Stimulated activated CD8-positive, alpha-beta memory T cell treated with anti-CD3 and anti-CD28 coated beads, Interleukin-4, amount 100 ng/mL, for 24 hours (primary cell): Measurements from ENCODE around the gene PVRIG.
"Not testable (repeated sequence)": the region's sequence is repeated elsewhere in the genome, so short reads cannot be mapped to it uniquely, and the experiment has no call there.

ENCODE experiments used
- DNase-seq: peaks from one replicate; pipeline ENCODE4 v3.0.0-alpha.2; 2020; ENCODE audit warnings: low read depth

The PVRIG gene

DNA sequence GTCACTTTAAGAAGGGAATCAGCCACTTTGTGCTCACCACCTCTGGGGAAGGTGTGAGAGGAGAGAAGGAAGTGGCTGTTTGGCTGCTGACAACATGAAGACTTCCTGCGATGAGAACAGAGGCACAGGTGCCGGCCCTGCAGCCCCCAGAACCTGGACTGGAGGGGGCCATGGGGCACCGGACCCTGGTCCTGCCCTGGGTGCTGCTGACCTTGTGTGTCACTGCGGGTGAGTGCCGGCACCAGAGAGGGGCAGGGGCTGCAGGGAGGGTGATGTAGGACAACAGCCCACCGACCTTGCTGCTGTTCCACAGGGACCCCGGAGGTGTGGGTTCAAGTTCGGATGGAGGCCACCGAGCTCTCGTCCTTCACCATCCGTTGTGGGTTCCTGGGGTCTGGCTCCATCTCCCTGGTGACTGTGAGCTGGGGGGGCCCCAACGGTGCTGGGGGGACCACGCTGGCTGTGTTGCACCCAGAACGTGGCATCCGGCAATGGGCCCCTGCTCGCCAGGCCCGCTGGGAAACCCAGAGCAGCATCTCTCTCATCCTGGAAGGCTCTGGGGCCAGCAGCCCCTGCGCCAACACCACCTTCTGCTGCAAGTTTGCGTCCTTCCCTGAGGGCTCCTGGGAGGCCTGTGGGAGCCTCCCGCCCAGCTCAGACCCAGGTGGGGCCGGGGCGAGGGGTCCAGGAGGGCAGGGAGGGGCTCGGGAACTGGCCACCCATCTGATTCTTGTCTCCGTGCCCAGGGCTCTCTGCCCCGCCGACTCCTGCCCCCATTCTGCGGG lies at the start of gene PVRIG:
Gene PVRIG (plus strand): TSS at position 149 of the 785 bp plus-strand sequence. CDS start 22 bp downstream, at position 171.
- DNase-seq: not testable (repeated sequence)

DNA sequence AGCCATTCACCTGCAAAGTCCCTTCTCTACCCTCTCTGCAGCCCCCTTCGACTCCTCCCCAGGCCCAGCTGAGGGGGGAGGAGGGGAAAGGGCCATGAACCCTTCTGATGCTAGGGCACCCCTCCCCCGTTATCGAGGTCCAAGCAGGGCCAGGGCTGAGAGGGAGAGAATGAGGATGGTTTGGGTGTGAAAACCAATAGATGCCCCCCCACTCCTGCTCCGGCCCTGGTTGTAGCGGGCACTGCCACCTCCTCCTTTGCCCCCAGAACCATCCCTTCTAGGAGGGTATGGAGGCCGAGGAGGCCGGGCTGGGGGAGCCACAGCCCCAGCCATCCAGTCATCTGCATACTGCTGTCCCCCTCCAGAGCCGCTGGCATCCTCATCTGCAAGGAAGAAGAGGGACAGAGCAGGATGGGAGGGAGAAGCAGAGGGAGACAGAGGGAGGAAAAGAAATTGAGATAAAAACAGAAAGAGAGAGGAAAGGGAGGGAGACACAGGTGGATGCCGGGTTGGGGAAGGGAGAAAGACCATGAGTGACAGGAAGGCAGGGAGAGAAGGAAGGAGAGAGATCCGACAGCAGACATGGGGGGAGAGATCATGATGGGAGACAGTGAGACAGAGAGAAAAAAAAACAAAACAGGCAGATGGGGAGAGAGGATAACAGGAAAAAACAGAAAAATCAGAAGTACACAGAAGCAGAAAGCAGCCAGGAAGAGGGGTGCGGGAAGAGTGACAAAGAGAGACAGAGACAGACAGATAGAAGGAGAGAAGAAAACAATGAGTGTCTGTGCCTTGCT lies 49.5 kb upstream of the PVRIG start:
- DNase-seq: no peak

DNA sequence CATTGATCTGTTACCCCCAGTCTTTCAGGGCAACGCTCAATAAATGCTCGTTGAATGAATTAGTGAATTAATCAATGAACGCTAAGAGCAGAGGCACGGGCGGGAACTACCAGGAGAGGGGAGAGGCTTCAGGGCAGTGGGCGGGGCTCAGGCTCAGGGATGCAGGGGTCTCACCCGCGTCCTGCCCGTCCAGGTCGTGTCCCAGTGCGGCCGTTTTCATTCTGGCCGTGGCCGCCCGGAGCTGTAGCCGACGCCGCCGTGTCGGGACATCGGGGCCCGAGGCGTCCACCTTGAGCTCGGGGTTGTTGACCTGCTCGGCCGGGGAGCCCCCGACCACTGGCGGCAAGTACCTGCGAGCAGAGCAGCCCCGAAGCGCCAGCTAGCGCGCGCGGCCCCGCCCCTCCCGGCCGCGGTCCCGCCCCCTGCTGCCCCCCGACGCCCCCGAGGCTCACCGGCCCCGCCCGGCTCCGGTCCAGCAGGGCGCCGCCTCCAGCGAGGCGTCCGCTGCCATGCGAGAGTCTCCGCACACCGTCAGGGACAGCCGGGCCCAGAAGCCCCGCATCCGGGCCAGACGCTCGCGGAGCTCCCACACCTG lies 48.6 kb upstream of the PVRIG start:
- DNase-seq: no peak

GRCh38 chr7:100171840-100172239 lies 47.9 kb upstream of the PVRIG start:
- DNase-seq: no peak

DNA sequence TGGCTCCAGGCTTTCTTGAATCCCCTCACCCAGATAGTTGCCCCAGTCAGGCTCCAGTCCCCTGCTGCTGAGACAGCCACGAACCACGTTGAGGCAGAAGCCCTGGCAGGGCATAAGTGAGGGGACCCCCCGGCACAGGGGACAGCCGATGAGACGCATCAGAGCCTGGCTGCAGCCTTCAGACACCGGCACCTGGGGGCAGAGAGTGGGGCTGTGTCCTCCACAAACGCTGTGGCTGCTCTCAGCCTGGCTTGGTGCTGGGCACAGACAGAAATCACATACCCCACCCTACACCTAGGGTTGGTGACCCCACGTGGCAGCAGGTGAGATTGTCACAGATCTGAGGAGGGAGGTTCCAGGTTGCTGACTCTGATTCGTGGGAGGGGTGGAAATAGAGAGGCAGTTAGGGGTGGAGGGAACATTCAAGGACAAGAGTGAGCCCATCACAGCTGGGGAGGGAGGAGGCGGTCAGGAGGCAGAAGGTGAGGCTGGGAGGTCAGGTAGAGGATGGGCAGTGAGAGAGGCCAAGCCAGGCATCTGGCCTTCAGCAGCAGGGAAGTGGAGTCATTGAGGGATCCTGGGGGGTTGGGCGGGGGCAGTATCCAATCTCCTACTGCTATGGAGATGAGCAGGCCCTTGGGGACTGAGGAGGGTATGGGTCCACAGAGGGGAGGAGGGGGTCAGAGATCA lies 45.8 kb upstream of the PVRIG start:
- no peak for DNase-seq

DNA sequence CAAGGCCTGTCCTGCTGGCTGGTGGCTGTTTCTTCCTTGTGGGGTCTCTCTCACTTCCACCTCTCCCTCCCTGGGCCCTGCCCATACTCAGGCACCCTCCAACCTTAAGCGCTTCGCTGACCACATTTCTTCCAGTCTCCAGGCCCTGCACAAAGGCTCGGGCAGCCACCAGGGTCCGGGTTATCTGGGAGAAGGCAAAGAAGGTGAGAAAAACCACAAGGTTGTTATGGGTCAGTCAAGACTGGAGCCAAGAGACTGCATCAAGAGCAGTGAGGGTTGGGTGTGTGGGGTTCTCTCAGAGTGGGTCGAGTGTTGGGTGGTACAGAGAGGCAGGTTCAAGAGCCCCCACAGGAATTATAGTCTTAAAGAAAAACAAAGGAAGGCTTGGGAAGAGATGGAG lies 45.2 kb upstream of the PVRIG start:
- DNase-seq: no peak

DNA sequence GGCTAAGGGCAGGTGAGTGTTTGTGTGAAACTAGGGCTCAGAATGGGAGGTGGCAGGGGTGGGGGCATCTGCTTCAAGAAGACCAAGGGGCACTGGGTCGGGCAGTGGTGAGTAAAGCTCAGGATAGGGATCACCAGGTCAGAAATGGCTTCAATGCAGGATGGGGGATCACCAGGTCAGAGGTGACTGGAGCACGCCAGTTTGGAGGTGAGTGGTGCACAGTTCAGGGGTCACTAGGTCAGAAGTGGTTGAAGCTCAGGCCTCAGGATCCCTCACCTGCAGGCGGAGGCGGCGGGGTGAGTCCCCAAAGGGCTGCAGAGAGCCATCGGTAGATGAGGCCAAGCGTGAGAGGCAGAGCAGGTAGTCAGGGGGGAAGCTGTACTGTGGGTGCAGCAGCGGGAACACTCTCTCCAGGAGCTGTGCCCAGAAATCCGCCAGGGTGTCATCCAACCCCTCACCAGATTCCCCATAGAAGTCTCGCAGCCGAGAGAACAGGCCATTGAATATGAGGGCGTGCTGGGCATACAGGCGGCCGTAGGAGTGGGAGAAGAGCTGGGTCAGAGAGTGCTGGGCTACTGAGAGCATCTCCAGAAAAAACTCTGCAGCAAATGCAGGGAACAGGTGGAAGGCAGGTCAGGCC lies 44.3 kb upstream of the PVRIG start:
- no peak for DNase-seq

DNA sequence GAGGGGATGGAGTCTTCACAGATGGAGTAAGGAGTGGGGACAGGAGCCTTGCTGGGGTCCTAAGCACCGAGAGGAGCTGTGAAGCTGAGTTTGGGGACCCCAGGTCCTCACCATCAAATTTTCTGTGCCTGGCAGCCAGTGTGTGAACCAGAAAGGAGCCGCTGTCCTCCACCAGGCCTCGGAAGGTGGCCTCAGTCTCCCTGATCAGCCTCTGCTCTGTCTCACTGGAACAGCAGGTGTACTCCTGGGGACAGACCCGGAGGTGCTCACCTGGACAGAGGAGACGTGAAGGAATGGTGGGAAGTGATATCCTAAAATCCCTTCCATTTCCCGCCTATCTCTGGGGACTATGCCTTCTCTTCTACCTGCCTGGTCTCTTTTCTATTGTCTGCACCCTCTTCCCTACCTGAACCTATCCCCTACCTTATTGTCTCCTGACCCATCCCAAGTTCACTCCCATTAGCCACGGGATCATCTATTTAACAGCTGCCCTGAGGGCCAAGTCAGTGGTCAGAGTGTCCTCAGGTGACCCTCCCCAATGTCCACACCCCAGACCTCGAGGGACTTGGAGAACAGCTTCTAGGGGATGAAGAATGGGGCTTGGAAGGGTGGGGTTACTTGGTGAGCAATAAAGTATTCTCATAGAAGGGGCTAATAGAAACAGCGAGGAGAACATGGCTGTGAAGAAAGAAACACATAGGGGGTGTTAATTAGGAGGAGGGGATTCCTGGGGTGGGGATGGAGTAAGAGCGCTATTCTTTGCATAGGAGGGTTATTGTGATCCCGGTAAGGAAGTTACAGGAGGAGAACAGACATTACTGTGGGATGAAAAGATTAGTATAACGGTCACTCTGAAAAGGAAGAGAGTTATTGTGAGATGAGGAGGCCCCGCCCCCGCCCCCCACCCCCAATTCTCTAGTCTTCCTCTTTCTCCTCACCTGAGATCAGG lies 43.4 kb upstream of the PVRIG start:
- no peak for DNase-seq

- peak; percentile 95 for DNase-seq
Observed at GRCh38 chr7:100177045-100178001, 42.4 kb upstream of the PVRIG start, which contains the start of the genes GPC2 and STAG3. TSS of gene GPC2 (minus strand) at chr7:100177381. CDS start at chr7:100177199, 182 bp downstream. TSS of gene STAG3 (plus strand) at chr7:100177918. CDS start at chr7:100180557, 2,639 bp downstream.

DNA sequence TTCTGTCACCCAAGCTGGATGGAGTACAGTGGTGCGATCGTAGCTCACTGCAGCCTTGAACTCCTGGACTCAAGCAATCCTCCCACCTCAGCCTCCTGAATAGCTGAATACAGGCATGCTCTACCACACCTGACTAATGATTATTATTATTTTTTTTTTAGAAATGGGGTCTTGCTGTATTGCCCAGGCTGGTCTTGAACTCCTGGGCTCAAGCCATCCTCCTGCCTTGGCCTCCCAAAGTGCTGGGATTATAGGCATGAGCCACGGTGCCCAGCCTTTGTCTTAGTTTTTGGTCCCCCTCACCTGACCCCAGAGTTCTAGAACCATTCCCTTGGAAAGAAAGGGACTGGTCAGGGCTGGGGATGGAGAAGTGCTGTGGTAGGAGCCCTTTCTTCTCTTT lies 39.7 kb upstream of the PVRIG start:
- not testable (repeated sequence) for DNase-seq

- not testable (repeated sequence) for DNase-seq
Observed at GRCh38 chr7:100182616-100183015, 37.1 kb upstream of the PVRIG start.

DNA sequence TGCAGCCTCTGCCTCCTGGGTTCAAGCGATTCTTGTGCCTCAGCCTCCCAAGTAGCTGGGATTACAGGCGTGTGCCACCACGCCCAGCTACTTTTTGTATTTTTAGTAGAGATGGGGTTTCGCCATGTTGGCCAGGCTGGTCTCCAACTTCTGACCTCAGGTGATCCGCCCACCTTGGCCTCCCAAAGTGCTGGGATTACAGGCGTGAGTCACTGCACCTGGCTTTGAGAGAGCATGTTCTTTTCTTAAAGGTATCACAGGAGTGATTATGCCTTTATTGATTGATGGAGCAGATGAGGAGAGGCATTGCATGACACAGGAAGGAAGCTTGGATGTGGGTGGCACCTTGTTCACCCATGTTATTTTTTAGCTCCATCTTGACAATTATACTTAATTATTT lies 36.7 kb upstream of the PVRIG start:
- not testable (repeated sequence) for DNase-seq

DNA sequence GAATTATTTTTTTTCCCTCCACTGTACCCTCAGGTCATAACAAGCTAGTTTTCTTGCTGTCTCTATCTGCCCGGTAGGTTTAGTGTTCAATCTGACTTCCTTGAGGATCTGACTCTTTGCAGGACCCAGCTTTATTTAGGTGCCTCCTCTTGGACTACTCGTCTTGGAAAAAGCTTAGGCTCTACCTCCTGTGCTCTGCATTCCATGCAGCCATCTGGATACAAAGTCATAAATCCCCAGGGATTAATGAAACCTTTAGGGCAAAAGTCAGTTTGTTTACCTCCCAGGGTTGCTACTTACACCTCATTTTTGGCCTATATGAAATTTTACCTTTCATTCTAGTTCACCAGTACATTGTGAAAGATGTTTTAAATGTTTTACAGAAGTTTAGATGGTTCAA lies 34.0 kb upstream of the PVRIG start:
- DNase-seq: no peak

GRCh38 chr7:100189061-100189460 lies 30.7 kb upstream of the PVRIG start:
- no peak for DNase-seq

- DNase-seq: no peak
Observed at GRCh38 chr7:100190048-100190711, 29.6 kb upstream of the PVRIG start.

GRCh38 chr7:100191775-100192174 lies 28.0 kb upstream of the PVRIG start:
- no peak for DNase-seq

- not testable (repeated sequence) for DNase-seq
Observed at GRCh38 chr7:100192281-100192862, 27.4 kb upstream of the PVRIG start.

DNA sequence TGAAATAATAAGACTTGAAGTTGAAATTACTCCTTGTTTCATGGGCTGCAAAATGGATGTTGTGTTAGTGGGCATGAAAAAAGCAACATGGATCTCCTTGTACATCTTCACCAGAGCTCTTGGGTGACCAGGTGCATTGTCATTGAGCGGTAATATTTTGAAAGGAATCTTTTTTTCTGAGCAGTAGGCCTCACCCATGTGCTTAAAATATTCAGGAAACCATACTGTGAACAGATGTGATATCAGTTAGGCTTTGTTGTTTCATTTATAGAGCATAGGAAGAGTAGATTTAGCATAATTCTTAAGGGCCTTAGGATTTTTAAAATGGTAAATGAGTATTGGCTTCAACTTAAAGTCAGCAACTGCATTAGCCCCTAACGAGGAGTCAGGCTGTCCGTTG lies 26.8 kb upstream of the PVRIG start:
- DNase-seq: no peak
